Omental fat pad (tissue), 4 donors: ENCODE measurements around the gene CRIP3. TPM values are rescaled to one million over a fixed set of nuclear protein-coding genes. Genes with fewer than 3 reads are reported as not detected.

Source experiments
- ATAC-seq: fragments of 150-250 bp; one replicate; pipeline ENCODE4 v1.9.1; 2016; ENCODE audit warnings: mild to moderate bottlenecking, moderate library complexity; ENCODE audit not compliant: low FRiP score
- DNase-seq: peaks from one replicate; pipeline ENCODE4 v3.0.0-alpha.2; 2019; ENCODE audit warnings: low spot score
- small RNA-seq: library from RNA; depleted of rRNA; stranded (forward); fragments of <200 nt; gene quantifications from one replicate; pipeline ENCODE3, GENCODE V24; 2016
- total RNA-seq, 4 donors: library from RNA; depleted of rRNA; stranded (reverse); fragments of >200 nt; gene quantifications; one replicate each; pipeline ENCODE4 v1.1.0, GENCODE V29; 2016
- TF ChIP-seq, protein P1 (sequence below), 3 donors: fragments of 450-650 bp; IDR thresholded peaks; one replicate each; pipeline ENCODE4 v1.5.1; 2016 to 2017; ENCODE audit warnings: antibody characterized with exemption in 3 of 3, mild to moderate bottlenecking in 3 of 3, moderate library complexity in 2 of 3

Gene CRIP3
- total RNA-seq, 4 donors from 2014 or later, result 0.84 to 7.9 (median 0.94) TPM; not detected in 1

DNA sequence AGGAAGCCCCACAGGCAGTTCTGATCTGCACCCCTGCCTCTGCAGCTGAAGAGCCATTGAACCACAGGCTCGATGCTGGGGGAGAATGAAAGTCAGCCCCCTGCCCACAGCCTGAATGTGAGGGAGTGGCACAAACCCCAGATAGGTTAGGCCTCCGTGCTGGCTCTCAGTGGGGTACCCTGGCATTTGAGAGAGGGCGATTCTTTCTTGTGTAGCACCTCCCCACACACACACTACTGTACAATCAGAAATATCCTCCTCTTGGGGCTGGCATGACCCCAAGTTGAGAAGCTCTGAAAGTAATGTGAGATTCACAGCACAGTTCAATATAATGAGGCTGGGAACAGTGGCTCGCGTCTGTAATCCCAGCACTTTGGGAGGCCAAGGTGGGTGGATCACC, 47.4 kb downstream of the CRIP3 start:
- DNase-seq, result no peak
- TF ChIP-seq, protein P1, sequence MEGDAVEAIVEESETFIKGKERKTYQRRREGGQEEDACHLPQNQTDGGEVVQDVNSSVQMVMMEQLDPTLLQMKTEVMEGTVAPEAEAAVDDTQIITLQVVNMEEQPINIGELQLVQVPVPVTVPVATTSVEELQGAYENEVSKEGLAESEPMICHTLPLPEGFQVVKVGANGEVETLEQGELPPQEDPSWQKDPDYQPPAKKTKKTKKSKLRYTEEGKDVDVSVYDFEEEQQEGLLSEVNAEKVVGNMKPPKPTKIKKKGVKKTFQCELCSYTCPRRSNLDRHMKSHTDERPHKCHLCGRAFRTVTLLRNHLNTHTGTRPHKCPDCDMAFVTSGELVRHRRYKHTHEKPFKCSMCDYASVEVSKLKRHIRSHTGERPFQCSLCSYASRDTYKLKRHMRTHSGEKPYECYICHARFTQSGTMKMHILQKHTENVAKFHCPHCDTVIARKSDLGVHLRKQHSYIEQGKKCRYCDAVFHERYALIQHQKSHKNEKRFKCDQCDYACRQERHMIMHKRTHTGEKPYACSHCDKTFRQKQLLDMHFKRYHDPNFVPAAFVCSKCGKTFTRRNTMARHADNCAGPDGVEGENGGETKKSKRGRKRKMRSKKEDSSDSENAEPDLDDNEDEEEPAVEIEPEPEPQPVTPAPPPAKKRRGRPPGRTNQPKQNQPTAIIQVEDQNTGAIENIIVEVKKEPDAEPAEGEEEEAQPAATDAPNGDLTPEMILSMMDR (IDR thresholded peaks at IDR 0.05), result no peak
- no peak for ATAC-seq

- DNase-seq, result no peak
- TF ChIP-seq, protein P1 (IDR thresholded peaks at IDR 0.05), result no peak
- no peak for ATAC-seq
Measured at GRCh38 chr6:43260791-43261190, 47.8 kb downstream of the CRIP3 start.

DNA sequence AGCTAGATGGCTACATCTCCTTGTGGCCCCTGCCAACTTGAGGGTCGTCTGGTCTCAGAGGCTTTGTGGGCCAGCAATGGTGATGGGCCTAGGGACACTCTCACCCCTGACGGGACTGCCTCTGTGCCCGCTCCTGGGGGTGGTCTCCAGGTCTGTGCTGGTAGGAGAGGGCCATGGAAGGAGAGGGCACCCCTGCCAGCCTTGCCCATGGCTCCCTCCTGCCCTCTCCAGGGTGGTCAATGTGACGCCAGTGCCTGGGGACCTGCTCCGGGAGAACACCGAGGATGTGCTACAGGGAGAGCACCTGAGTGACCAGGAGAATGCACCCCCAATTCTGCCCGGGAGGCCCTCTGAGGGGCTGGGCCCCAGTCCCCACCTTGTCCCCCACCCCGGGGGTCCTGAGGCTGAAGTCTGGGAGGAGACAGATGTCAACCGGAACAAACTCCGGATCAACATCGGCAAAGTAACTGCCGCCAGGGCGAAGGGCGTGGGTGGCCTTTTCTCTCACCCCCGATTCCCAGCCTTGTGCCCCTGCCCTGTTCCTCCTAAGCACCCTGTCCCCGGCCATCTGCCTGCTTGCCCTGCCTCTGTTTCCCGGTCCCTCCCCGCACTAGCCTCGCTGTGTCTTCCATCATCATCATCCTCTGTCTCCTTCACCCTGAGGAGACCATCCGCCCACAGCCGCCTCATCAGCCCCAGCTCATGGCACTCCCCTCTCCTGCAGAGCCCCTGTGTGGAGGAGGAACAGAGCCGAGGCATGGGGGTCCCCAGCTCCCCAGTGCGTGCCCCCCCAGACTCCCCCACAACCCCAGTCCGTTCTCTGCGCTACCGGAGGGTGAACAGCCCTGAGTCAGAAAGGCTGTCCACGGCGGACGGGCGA, 49.6 kb downstream of the CRIP3 start:
- TF ChIP-seq, protein P1 (IDR thresholded peaks at IDR 0.05), result no peak
- ATAC-seq (no peak), DNase-seq (no peak)

GRCh38 chr6:43258180-43258579, 50.4 kb downstream of the CRIP3 start:
- DNase-seq (no peak), ATAC-seq (no peak)
- TF ChIP-seq, protein P1 (IDR thresholded peaks at IDR 0.05), result no peak

DNA sequence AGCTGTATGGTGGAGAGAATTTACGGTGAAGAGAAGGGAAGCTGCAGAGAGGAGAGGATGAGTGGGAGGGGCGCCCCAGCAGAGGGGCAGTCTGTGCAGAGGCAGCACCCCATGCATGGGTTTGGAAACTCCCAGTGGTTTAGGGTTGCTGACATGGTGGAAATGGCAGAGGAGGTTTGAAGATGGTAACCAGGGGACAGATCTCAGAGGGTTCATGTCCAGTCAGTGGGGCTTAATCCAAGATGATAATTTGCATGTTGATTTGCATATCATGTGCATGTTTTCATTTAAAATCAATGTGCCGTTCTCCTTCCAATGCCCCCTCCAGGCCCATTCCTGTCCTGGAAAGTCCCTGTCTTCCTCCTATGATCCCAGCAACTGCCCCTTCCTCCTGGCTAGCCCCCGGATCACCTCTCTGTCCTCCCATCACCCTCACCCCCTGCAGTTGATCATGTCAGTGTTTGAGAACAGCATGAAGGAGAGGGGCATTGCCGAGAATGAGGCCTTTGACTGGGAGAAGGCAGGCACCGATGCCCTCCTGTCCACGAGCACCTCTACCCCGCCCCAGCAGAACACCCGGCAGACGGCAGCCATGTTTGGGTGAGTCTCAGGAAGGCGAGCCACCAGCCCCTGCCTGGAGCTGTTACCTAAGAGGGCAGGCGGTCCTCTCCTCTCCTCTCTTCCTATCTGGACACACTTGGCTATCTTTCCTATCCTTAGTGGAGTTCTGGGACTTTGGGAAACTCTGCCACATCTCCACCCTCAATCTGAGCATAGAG, 51.1 kb downstream of the CRIP3 start:
- TF ChIP-seq, protein P1 (IDR thresholded peaks at IDR 0.05), result no peak
- DNase-seq, result no peak
- no peak for ATAC-seq

DNA sequence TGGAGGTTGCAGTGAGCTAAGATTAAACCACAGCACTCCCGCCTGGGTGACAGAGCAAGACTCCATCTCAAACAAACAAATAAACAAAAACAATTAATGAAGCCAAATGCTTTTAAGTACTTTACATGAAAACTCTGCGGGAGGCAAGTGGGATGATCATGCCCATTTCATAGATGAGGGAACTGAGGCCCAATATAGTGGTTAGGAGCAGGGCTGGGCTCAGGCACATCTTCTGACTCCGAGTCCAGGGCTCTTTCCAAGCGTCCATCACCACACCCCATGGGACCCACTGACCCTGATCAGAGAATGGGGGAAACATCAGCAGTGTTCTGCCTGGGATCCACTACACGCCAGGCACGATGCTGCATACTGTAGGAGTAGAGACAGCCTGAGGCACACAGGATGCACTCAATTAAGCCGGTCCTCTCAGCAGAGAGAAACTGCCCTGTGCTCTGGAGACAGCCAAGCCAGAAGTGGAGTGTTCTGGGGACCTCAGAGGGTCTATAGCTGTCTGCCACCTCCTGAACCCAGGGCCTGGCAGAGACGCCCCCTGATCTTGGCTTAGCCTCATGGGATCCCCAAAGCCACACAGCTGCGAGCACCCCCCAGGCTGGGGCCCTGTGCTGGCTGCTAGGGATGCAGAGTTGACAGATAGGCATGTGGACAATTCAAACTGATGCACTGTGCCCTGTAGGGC, 51.8 kb downstream of the CRIP3 start:
- DNase-seq (no peak), ATAC-seq (no peak)
- TF ChIP-seq, protein P1 (IDR thresholded peaks at IDR 0.05), result no peak

Small RNA genes within 50 kb of the gene (small RNA-seq; reads per million reads assigned to genes)
- gene RPL12P47, result not detected

Other genes starting within 250 kb of the CRIP3 start
- gene MRPL2, start 249.4 kb downstream of the CRIP3 start, total RNA-seq, result 10 to 100 TPM; 10.7 to 32.2 (median 19.3) TPM
- gene KLC4, start 249.2 kb downstream of the CRIP3 start, total RNA-seq, result 10 to 100 TPM; 15.2 to 21.1 (median 16.5) TPM
- gene PTK7, start 232.5 kb downstream of the CRIP3 start, total RNA-seq, result 10 to 100 TPM; 11.5 to 38.9 (median 13.8) TPM
- 10 to 100 TPM; 21.5 to 37.8 (median 24.4) TPM for gene SRF, start 137.6 kb downstream of the CRIP3 start, total RNA-seq
- gene CUL9, start 126.6 kb downstream of the CRIP3 start, total RNA-seq, result 10 to 100 TPM; 24.6 to 41.6 (median 28.7) TPM
- gene DNPH1, start 79.3 kb downstream of the CRIP3 start, total RNA-seq, result 10 to 100 TPM; 57.0 to 88.1 (median 74.7) TPM
- gene TTBK1, start 65.3 kb downstream of the CRIP3 start, total RNA-seq, result not detected
- not detected for gene SLC22A7, start 10.6 kb downstream of the CRIP3 start, total RNA-seq
- 10 to 100 TPM in 3 of 4 donors, 1 to 10 TPM in 1; 9.2 to 15.8 (median 12.7) TPM for gene ZNF318, start 60.8 kb upstream of the CRIP3 start, total RNA-seq
- gene ABCC10, start 118.7 kb upstream of the CRIP3 start, total RNA-seq, result 10 to 100 TPM; 11.5 to 21.9 (median 14.2) TPM
- 1 to 10 TPM in 3 of 4 donors, not detected in 1; 1.1 to 1.5 (median 1.2) TPM for gene DLK2, start 146.7 kb upstream of the CRIP3 start, total RNA-seq
- gene TJAP1, start 168.7 kb upstream of the CRIP3 start, total RNA-seq, result 10 to 100 TPM; 12.6 to 23.5 (median 15.7) TPM
- gene LRRC73, start 201.5 kb upstream of the CRIP3 start, total RNA-seq, result under 1 TPM in 3 of 4 donors, not detected in 1; 0.19 to 0.48 (median 0.47) TPM
- gene YIPF3, start 208.1 kb upstream of the CRIP3 start, total RNA-seq, result 100 to 1,000 TPM in 1 of 4 donors, 10 to 100 TPM in 3; 67.9 to 109 (median 91.3) TPM
- 100 to 1,000 TPM in 1 of 4 donors, 10 to 100 TPM in 3; 22.5 to 104 (median 31.5) TPM for gene POLR1C, start 208.3 kb upstream of the CRIP3 start, total RNA-seq